Nephron (organoid): ENCODE measurements around the gene ARG2.
A peak's percentile ranks its signal among the peaks of the same experiment; 100 is the strongest.

ENCODE experiments used
- H3K27ac Mint-ChIP-seq, 3 experiments: 2 replicates each; pipeline ENCODE4 v1.8.0; 2020; ENCODE audit warnings: mixed read lengths in 3 of 3, mild to moderate bottlenecking in 2 of 3, moderate library complexity in 1 of 3
- H3K27me3 Mint-ChIP-seq: 2 replicates; pipeline ENCODE4 v1.8.0; 2021; ENCODE audit warnings: low read depth, mild to moderate bottlenecking, moderate library complexity, mixed read lengths
- H3K36me3 Mint-ChIP-seq: 2 replicates; pipeline ENCODE4 v1.8.0; 2020; ENCODE audit warnings: low read depth, mixed read lengths
- H3K4me1 Mint-ChIP-seq: 2 replicates; pipeline ENCODE4 v1.8.0; 2020; ENCODE audit warnings: mixed read lengths
- H3K4me3 Mint-ChIP-seq, 3 experiments: 2 replicates each; pipeline ENCODE4 v1.8.0; 2020; ENCODE audit warnings: mild to moderate bottlenecking in 3 of 3, mixed read lengths in 3 of 3, moderate library complexity in 2 of 3
- H3K9me3 Mint-ChIP-seq: 2 replicates; pipeline ENCODE4 v1.8.0; 2020; ENCODE audit warnings: mixed read lengths
- CTCF ChIP-seq, 3 experiments: fragments of 200-600 bp; sonication (generic); IDR thresholded peaks; one replicate each; pipeline ENCODE4 v1.5.0; 2021; ENCODE audit warnings: antibody characterized with exemption in 3 of 3; ENCODE audit not compliant: unreplicated experiment in 3 of 3

Gene ARG2

GRCh38 chr14:67619446-67620216 lies at the start of gene ARG2:
Gene ARG2 (plus strand): TSS chr14:67619920. CDS start chr14:67619978, 58 bp downstream.
- TF ChIP-seq CTCF (IDR thresholded peaks at IDR 0.05; ENCODE audit: unreplicated experiment in 3 of 3) = no peak
- Mint-ChIP-seq H3K9me3 (no peaks in the 10 kb centered on the region), H3K27me3 (peaks cover 24% of the 10 kb centered on the region), H3K36me3 (peaks cover 6% of the 10 kb centered on the region), H3K4me1 (peaks cover 33% of the 10 kb centered on the region), H3K4me3 (peak within 1 kb of the TSS; percentile 93 to 94 (median 94)), H3K27ac (peak within 1 kb of the TSS; percentile 50 to 82 (median 80))

GRCh38 chr14:67570453-67570852 lies 49.3 kb upstream of the ARG2 start:
- Mint-ChIP-seq H3K9me3 (no peaks in the 10 kb centered on the region), H3K4me3 (no peak overlapping the region), H3K4me1 (peaks cover 14% of the 10 kb centered on the region), H3K36me3 (peaks cover 8% of the 10 kb centered on the region), H3K27ac (no peak overlapping the region), H3K27me3 (no peaks in the 10 kb centered on the region)
- no peak for TF ChIP-seq CTCF (IDR thresholded peaks at IDR 0.05; ENCODE audit: unreplicated experiment in 3 of 3)

- no peak overlapping the region for H3K4me3 Mint-ChIP-seq
- peaks cover 13% of the 10 kb centered on the region for H3K4me1 Mint-ChIP-seq
- peak overlapping the region in 1 of 3 experiments; percentile 52 for H3K27ac Mint-ChIP-seq
- H3K36me3 Mint-ChIP-seq = peaks cover 8% of the 10 kb centered on the region
- TF ChIP-seq CTCF (IDR thresholded peaks at IDR 0.05; ENCODE audit: unreplicated experiment in 3 of 3) = peak; percentile 69 to 80 (median 73)
- no peaks in the 10 kb centered on the region for H3K27me3 Mint-ChIP-seq
- no peaks in the 10 kb centered on the region for H3K9me3 Mint-ChIP-seq
Observed at GRCh38 chr14:67571275-67571990, 48.3 kb upstream of the ARG2 start.

- H3K4me1 Mint-ChIP-seq = peaks cover 8% of the 10 kb centered on the region
- H3K4me3 Mint-ChIP-seq = no peak overlapping the region
- TF ChIP-seq CTCF (IDR thresholded peaks at IDR 0.05; ENCODE audit: unreplicated experiment in 3 of 3) = no peak
- no peak overlapping the region for H3K27ac Mint-ChIP-seq
- no peaks in the 10 kb centered on the region for H3K27me3 Mint-ChIP-seq
- no peaks in the 10 kb centered on the region for H3K9me3 Mint-ChIP-seq
- H3K36me3 Mint-ChIP-seq = peaks cover 7% of the 10 kb centered on the region
Observed at GRCh38 chr14:67571991-67572323, 47.8 kb upstream of the ARG2 start.

- Mint-ChIP-seq H3K36me3 (peaks cover under 1% of the 10 kb centered on the region), H3K9me3 (no peaks in the 10 kb centered on the region), H3K27ac (no peak overlapping the region), H3K4me1 (peaks cover 1% of the 10 kb centered on the region), H3K27me3 (no peaks in the 10 kb centered on the region), H3K4me3 (no peak overlapping the region)
- TF ChIP-seq CTCF (IDR thresholded peaks at IDR 0.05; ENCODE audit: unreplicated experiment in 3 of 3) = no peak
Observed at GRCh38 chr14:67572608-67573007, 47.1 kb upstream of the ARG2 start.
